Pulmonary artery endothelial cell (primary cell): ENCODE measurements around the gene SYNC. TPM values are rescaled to one million over a fixed set of nuclear protein-coding genes. Genes with fewer than 3 reads are reported as not detected.

Source experiments
- DNase-seq: peaks from one replicate; pipeline ENCODE4 v3.0.0-alpha.2; 2011; ENCODE audit warnings: low read depth, low spot score
- total RNA-seq: library from RNA; depleted of rRNA; stranded (reverse); fragments of >200 nt; gene quantifications from 2 replicates; pipeline ENCODE4 v1.2.3, GENCODE V29; 2014

Gene SYNC
- total RNA-seq: 11.8 and 12.1 TPM in 2 replicates

- no peak for DNase-seq
These were observed at the start of gene SYNC for GRCh38 chr1:32702599-32703478. Gene SYNC, minus strand, starts transcription at chr1:32702770. Its CDS starts 110 bp downstream, at chr1:32702660.

DNA sequence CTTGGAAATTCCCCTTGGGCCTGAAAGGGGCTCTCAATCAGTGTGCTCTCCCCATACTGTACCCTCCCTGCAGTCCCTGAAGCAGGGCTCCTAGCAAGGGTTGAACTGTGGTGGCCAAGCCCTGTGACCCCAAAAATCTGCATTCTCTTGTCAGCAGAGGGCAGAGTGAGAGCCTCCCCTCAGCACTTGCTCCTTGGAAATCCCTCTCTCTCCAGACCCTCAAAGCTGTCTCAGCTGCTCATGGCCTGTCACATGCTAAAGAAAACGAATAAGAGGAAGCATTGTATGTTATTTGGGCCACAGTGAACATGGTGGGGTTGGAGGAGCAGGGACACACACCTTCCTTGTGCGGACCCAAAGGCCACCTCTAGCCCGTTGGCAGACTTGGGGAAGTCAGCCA is 47.2 kb upstream of the SYNC start:
- no peak for DNase-seq

DNA sequence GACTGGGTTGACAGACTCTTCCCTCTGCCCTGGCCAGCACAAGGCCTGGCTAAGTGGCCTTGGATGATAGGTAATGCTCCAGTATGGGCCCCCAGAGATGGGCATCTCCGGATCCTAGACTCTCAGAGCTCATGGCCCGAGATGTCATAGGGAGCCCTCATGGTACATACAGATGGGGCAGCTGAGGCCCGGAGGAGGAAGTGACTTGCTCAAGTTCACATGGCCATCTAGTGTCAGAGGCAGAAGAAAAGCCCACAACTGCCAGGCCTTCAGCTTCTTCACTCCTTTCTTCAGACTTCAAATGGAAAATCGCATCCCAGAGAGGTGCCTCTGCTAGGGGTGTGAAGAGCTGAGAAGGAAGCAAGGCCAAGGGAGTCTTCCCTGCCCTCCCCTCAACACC is 46.8 kb upstream of the SYNC start:
- no peak for DNase-seq

DNA sequence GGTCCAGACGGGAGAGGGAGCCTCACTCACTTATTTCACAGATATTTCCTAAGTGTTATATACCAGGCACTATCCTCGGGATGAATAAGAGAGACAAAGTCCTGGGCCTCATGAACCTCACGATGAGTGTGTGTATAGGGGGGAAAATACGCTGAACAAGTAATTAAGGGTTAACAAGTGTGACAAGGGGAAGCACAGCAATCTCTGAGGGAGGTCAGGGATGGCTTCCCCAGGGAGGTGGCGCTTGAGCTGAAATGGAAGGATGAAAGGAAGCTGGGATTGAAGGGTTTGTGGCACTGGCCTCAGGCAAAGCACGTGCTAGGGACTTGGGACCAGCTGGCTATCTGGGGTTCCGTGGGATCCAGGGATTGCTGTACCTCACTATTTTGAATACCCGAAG is 46.4 kb upstream of the SYNC start:
- DNase-seq: no peak

DNA sequence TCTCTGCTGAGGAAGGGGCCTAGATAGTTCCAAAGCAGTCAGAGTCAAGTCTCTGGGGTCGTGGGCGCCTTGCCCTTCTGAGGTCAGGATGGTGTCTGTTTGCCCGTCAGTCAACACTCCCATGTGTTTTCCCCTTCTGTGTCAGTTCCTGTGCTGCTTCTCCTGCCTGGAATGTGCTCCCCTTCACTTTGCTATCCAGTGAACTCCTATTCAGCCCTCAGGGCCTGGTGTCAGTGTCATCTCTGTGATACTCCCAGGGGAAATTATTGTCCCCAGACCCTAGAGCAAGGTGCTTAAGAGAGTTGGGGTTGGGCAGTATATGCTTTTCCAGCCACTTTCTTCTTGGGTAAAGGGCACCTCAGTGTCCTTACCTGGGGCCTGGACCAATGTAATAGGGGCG is 45.8 kb upstream of the SYNC start:
- DNase-seq: no peak

GRCh38 chr1:32746130-32746529 is 43.6 kb upstream of the SYNC start:
- DNase-seq: no peak

- no peak for DNase-seq
These were observed 41.5 kb upstream of the SYNC start for GRCh38 chr1:32744071-32744425.

- DNase-seq: no peak
These were observed 41.0 kb upstream of the SYNC start for GRCh38 chr1:32743380-32744070.

DNA sequence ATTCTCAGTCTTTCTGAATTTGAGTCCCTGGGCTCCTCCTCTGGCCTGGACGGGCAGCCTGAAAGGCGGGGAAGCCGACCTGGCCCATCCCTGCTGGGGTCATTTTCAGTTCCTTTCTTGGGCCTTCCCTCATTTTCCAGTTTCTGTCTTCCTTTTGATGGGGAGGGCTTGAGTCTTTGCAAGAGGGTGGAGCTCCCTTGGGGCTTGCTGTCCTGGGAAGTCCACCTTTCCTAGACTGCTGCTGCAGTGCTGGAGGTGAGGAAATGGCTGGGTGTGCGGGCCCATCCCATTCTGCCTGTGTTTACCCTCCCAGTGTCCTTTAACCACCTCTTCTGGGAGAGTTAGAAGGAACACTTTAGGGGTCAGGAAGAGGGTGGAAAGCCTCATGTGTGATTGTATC is 40.4 kb upstream of the SYNC start:
- no peak for DNase-seq

DNA sequence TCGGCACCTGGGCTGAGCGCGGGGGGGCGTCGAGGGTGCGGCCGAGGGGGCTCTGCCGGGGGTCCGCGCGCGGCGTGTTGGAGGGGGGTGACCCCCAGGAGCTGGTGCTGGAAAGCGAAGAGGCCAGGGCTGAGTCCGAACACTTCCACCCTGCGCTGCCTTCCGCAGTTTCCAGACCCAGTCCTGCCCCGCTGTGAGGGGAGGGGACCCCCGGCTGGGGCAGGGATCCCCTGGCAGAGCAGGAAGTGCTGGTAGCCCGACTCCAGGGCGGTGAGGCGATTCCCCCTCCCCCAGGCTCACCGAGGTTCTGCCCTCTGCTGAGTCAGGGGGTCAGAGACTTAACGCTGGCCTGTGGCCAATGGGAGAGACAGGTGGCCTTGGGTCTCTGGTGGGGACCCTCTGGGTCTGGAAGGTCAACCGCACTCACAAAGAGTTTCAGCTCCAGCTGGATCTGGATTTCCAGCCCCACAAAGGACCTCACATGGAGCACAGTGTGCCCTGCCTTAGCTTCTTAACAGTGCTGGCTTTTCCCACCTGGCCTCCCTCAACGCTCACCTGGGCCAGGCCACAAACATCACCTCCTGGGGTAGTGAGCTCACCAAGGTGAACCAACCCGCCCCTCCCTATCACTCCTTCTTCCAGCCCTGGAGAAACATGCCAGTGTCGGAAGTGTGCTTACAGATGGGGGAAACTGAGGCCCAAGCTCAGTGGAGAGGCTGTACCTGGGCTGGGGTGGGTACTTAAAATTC is 39.8 kb upstream of the SYNC start:
- DNase-seq: no peak

DNA sequence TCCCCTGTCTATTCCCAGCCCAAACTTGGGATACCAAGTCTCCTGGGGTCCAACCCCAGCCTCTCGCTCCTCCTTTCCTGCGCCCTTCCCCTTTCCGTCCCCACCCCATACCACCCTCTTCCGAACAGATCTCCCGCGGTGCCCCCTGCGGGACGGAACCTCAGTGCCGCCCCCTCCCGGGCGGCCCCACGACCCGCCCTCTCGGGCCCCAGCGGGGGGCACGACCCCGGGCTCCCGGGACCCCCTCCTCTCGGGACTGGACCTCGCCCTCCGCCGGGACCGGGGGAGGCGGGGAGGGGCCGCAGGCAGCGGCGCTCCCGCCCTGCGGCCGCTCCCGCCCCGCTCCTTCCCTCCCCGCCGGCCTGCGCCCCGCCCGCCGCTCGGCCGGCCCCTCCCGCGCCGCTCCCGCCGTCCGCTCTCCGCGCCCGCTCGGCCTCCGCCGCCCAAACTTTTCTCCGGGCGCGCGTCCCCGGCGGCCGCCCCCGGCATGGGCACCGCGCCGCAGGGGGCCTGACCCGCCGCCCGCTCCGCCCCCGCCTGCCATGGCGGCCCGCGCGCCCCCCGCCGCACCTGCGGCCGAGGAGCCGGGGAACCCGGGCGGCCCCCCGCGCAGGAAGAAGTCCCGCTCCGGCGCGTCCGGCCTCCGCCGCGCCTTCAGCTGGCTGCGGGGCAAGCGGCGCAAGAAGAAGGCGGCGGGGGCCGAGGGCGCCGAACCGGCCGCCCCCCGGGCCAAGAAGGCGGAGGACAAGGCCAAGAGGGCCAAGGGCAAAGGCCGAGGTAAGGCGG is 39.0 kb upstream of the SYNC start:
- no peak for DNase-seq

GRCh38 chr1:32741059-32741412 is 38.5 kb upstream of the SYNC start:
- DNase-seq: no peak

- no peak for DNase-seq
These were observed 34.5 kb upstream of the SYNC start for GRCh38 chr1:32736812-32737791.

- no peak for DNase-seq
These were observed 31.2 kb upstream of the SYNC start for GRCh38 chr1:32733582-32734321.

DNA sequence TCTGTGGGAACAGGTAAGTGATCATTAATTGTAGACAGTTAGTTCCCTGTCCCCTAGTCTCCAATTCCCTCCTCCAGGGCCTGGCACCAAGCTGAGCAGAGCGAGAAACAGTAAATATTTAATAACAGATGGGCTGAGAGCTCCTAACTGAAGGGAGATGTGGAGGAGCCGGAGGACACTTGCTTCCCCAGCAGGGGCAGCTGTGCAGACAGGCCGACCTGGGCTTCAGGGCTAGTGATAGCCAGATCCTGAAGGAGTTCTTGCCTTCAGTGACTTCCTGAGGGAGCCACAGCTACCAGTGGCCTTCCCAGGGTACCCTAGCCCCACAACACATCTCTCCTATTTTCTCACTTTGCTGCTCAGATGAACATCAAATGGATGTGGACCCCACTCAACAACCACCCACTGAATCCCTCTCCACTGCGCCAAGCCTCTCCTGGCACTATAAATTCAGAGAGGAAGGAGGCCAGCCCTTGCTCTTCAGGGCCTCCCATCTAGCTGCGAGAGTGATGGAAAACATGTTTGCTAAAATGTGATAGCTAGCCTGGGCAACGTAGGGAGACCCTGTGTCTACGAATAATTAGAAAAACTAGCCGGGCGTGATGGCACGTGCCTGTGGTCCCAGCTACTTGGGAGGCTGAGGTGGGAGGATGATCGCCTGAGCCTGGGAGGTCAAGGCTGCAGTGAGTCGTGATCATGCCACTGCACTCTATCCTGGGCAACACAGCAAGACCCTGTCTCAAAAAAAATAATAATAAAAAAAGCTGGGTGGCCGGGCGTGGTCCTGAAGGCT is 26.9 kb upstream of the SYNC start:
- DNase-seq: no peak

DNA sequence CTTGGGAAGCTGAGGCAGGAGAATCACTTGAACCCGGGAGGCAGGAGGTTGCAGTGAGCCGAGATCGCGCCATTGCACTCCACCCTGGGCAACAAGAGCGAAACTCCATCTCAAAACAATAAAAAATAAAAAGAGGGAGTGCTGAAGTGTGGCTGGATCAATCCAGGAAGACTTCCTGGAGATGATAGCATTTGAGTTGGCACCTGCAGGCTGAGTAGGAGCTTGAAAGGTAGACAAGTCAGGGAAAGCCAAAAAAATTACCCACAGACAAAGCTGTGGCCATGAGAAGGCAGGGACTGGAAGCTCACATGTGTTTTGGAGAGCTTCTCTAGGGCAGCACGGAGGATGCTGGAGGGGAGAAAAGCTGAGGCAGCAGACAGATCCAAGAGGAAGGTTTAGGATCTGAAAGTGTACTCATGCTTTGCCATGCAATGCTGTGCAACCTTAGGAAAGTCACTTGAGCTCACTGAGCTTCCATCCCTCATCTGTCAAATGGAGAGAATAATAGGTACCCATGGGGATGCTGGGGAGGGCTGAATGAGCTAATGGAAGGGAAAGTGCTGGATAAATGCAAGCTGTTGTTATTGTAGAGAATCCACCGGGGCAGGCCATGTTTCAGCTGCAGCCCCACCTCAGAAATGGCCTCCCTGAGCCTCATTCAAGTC is 26.0 kb upstream of the SYNC start:
- no peak for DNase-seq

DNA sequence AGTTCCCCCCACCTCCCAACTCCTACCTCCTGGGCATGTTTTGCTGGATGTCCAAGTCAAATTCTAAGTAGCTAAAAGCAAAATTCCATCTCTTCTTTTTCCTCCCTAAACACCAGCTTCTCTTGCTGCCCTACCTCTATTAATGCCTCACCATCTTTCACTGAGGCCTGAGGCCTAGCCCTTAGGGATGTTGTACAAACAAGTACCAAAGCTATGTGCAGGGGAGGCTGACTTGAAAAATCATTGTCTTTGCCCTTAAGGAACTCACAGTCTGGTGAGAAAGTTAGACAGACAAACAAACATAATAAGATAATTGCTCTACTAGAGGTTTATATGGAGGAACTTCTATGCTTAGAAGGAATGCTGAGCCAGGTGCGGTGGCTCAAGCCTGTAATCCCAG is 25.3 kb upstream of the SYNC start:
- no peak for DNase-seq

DNA sequence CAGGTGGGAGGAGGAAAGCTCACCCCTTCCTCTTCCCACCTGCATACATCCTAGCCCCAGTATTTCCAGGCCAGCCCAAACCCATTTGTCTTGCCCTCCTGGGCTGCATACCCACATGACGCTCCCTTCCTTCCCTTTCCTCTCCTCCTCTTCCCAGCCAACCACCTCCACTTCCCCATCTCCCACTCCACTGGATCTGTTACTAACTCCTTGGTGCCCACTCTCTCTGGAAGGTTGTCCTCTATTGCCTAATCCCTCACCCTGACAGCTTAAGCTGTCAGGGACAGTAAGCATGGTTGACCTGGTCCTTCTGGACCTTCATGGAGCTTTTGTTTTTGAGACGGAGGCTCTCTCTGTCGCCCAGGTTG is 23.0 kb upstream of the SYNC start:
- no peak for DNase-seq
